NCI-H2196 (cell line): ENCODE results near the gene ITGA3.

ENCODE experiments used
- DNase-seq: peaks from one replicate; lab custom pipeline; 2025; ENCODE audit not compliant: unreplicated experiment; lab: John Stamatoyannopoulos, UW

ITGA3 gene

GRCh38 chr17:50066995-50067394 is 11.1 kb downstream of the ITGA3 start:
- DNase-seq = no peak

GRCh38 chr17:50067996-50068395 is 12.1 kb downstream of the ITGA3 start:
- no peak for DNase-seq

DNA sequence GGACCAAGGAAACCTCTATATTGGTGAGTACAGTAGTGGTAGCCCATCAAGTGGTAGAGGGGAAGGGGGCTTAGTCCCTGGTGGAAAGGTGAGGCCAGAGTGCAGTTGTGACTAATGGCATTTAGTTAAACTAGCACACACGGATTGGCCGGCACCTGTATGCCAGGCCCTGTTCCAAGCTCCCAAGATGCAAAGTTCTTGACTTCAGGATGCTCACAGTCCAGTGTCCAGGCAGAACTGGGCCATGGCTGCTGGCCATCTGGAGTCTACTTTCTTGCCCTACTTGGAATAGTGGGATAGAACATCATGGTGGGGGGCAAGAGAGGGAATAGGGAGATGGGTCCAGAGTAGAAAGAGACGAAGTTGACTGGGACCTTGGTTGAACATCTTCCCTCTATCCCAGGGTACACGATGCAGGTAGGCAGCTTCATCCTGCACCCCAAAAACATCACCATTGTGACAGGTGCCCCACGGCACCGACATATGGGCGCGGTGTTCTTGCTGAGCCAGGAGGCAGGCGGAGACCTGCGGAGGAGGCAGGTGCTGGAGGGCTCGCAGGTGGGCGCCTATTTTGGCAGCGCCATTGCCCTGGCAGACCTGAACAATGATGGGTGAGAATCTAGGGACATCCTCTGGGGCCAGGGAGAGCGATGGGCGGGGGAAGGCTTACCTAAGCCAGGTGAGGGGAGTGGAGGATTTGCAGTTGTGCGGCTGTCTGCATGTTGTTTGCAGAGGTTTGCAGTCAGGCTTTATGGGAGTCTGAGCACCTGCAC is 15.2 kb downstream of the ITGA3 start:
- no peak for DNase-seq

DNA sequence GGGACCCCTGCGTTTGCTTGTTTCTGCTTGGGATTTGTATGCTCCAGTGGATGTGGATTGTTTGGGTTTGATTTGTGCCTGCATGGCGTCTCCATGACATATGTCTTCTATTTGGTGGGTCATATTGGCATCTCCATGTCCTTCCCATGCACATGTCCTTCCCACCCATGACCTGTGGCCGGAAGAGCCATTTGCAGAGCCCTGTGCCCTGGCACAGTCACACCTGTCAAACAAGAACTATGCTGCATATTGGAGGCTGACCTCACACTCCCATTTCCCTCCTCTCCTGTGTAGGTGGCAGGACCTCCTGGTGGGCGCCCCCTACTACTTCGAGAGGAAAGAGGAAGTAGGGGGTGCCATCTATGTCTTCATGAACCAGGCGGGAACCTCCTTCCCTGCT is 15.8 kb downstream of the ITGA3 start:
- no peak for DNase-seq

DNA sequence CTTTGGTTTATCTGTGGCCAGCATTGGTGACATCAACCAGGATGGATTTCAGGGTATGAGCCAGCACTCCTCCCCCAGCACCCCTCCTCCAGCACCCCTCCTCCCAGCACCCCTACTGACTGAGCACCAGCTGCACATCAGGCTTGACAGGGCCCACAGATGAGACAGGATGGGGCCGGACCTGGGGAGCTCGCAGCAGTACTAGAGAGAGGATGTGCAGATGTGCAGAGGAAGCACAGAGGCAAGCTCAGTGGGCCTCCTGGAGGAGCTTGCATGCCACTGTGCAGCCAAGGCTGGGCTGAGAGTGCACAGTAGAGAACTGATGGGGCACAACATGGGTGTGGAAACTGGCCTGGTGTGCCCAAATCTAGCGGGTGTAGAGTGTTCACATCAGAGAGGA is 16.2 kb downstream of the ITGA3 start:
- DNase-seq = no peak

DNA sequence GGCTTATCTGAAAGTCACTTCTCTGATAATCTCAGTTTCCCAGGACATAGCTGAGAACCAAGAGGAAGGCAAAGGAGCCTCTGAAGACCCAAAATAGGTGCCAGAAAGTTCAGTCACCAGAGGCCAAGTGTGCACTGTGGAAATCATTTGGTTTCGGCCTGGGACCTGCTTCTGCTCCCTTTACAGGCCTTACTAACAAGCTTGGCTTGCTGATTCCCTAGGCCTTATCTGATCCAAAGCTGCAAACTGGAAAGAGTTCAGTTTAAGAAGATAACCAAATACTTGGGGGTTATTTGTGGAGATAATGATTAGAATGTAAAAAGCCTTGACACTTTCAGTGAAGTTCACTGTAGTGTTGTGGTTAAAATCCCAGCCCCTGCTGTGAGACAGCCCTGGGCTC is 17.0 kb downstream of the ITGA3 start:
- DNase-seq = no peak

DNA sequence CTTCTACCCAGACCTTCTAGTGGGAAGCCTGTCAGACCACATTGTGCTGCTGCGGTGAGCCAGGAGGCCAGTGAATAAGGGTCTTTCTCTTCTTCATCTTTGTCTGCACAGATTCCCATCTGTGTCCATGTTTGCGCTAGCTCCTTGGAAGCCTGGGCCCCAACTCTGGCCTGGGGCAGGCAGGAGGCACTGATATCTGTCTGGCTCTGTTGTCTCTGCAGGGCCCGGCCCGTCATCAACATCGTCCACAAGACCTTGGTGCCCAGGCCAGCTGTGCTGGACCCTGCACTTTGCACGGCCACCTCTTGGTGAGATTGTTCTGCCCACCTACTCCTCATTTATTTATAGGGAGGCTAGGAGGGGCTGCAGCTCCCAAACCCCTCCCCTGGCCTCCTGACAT is 18.3 kb downstream of the ITGA3 start:
- DNase-seq = no peak

GRCh38 chr17:50075446-50076032 is 19.6 kb downstream of the ITGA3 start:
- no peak for DNase-seq

- DNase-seq = no peak
Measured at GRCh38 chr17:50076221-50076590, 20.3 kb downstream of the ITGA3 start.

GRCh38 chr17:50076591-50077235 is 20.8 kb downstream of the ITGA3 start:
- no peak for DNase-seq

DNA sequence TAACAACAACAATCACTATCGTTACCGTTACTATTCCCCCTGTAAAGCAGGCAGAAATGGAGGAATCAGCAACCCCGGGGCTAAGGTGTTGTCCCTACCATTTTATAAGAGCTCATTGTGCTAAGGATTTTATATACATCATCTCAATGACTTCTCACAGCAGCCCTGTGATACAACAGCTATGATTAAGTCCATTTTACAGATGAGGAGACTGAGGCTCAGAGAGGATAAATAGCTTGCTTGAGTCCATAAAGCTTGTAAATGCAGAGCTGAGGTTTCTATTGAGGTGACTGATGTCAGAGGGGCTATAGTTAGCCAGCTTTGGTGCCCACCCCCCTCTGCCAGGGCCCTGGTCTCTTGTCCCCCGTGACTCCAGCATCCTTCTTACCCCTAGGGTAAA is 22.5 kb downstream of the ITGA3 start:
- no peak for DNase-seq

GRCh38 chr17:50079334-50080095 is 23.6 kb downstream of the ITGA3 start:
- DNase-seq = no peak

- DNase-seq = no peak
Measured at GRCh38 chr17:50080096-50080480, 24.2 kb downstream of the ITGA3 start.

- DNase-seq = no peak
Measured at GRCh38 chr17:50080827-50081226, 24.9 kb downstream of the ITGA3 start.

DNA sequence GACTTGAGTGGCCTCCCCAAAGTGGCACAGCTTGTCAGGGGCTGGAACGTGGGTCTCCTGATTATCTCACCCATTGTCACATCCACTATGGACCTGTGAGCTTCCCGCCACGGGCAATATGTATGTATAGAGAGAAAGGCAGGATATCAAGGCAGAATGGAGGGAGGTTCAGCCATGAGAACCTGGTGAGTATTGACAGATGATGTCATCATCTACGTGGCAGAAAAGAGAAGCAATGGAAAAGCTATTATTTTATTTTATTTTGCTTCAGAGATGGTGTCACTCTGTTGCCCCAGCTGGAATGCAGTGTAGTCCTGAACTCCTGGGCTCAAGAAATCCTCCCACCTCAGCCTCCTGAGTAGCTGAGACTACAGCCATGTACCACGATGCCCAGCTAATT is 25.8 kb downstream of the ITGA3 start:
- DNase-seq = no peak

GRCh38 chr17:50087246-50087911 is 31.5 kb downstream of the ITGA3 start:
- DNase-seq = peak; percentile 71

- DNase-seq = no peak
Measured at GRCh38 chr17:50087912-50088405, 32.0 kb downstream of the ITGA3 start.

DNA sequence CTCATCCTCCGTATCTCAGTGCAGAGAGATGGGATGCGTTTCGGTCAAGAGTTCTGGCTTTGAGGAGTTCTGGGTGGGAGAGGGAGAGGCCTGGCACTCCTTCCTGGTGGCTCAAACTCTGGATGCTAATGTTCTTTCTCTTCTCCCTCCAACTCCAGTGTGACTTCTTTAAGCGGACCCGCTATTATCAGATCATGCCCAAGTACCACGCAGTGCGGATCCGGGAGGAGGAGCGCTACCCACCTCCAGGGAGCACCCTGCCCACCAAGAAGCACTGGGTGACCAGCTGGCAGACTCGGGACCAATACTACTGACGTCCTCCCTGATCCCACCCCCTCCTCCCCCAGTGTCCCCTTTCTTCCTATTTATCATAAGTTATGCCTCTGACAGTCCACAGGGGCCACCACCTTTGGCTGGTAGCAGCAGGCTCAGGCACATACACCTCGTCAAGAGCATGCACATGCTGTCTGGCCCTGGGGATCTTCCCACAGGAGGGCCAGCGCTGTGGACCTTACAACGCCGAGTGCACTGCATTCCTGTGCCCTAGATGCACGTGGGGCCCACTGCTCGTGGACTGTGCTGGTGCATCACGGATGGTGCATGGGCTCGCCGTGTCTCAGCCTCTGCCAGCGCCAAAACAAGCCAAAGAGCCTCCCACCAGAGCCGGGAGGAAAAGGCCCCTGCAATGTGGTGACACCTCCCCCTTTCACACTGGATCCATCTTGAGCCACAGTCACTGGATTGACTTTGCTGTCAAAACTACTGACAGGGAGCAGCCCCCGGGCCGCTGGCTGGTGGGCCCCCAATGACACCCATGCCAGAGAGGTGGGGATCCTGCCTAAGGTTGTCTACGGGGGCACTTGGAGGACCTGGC is 33.3 kb downstream of the ITGA3 start:
- DNase-seq = no peak

DNA sequence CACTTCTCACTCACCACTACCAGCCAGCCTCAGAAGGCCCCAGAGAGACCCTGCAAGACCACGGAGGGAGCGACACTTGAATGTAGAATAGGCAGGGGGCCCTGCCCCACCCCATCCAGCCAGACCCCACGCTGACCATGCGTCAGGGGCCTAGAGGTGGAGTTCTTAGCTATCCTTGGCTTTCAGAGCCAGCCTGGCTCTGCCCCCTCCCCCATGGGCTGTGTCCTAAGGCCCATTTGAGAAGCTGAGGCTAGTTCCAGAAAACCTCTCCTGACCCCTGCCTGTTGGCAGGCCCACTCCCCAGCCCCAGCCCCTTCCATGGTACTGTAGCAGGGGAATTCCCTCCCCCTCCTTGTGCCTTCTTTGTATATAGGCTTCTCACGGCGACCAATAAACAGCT is 34.2 kb downstream of the ITGA3 start:
- no peak for DNase-seq
